Loucy (cell line): Measurements from ENCODE around the gene NPBWR2.

ENCODE experiments used
- CTCF ChIP-seq: fragments of 200-600 bp; sonication (generic); conservative IDR thresholded peaks from 2 replicates; pipeline ENCODE4 v1.5.1; 2014; ENCODE audit warnings: mild to moderate bottlenecking, antibody characterized with exemption, low read length
- EZH2phosphoT487 ChIP-seq: fragments of 200-600 bp; IDR thresholded peaks from 2 replicates; pipeline ENCODE4 v1.6.1; 2018; ENCODE audit warnings: antibody characterized with exemption, mild to moderate bottlenecking, moderate library complexity, borderline replicate concordance

GRCh38 chr20:64151633-64152530, 44.5 kb upstream of the NPBWR2 start:
- TF ChIP-seq EZH2phosphoT487 = no peak
- no peak for TF ChIP-seq CTCF
